Endothelial cell (in vitro differentiated cells): ENCODE data around the gene PLK5. TPM values are rescaled to one million over a fixed set of nuclear protein-coding genes. Genes with fewer than 3 reads are reported as not detected.

ENCODE experiments used
- DNase-seq: peaks from one replicate; pipeline ENCODE4 v3.0.0; 2021; ENCODE audit warnings: low spot score
- H3K27ac Mint-ChIP-seq: one replicate; pipeline ENCODE4 v1.8.0; 2021; ENCODE audit warnings: mixed read lengths, inconsistent platforms; ENCODE audit not compliant: unreplicated experiment
- H3K27me3 Mint-ChIP-seq: one replicate; pipeline ENCODE4 v1.8.0; 2021; ENCODE audit warnings: mild to moderate bottlenecking, moderate library complexity, mixed read lengths, inconsistent platforms; ENCODE audit not compliant: unreplicated experiment
- H3K36me3 Mint-ChIP-seq: one replicate; pipeline ENCODE4 v1.8.0; 2021; ENCODE audit warnings: mild to moderate bottlenecking, low read depth, mixed read lengths, inconsistent platforms; ENCODE audit not compliant: unreplicated experiment
- H3K4me1 Mint-ChIP-seq: one replicate; pipeline ENCODE4 v1.8.0; 2021; ENCODE audit warnings: mild to moderate bottlenecking, mixed read lengths, inconsistent platforms; ENCODE audit not compliant: unreplicated experiment
- H3K4me3 Mint-ChIP-seq: one replicate; pipeline ENCODE4 v1.8.0; 2021; ENCODE audit warnings: mild to moderate bottlenecking, mixed read lengths, inconsistent platforms; ENCODE audit not compliant: unreplicated experiment
- H3K9me3 Mint-ChIP-seq: one replicate; pipeline ENCODE4 v1.8.0; 2021; ENCODE audit warnings: mixed read lengths, inconsistent platforms; ENCODE audit not compliant: unreplicated experiment
- CTCF ChIP-seq: fragments of 200-600 bp; sonication (generic); IDR thresholded peaks from one replicate; pipeline ENCODE4 v1.5.0; 2021; ENCODE audit warnings: antibody characterized with exemption; ENCODE audit not compliant: unreplicated experiment
- total RNA-seq: library from RNA; stranded (reverse); fragmentation: NEBNext Ultra II Directional; extraction: Animal tissue kit (Norgen Biotek cat#: 25700); gene quantifications from one replicate; pipeline ENCODE4 v1.2.1, GENCODE V29; 2021; ENCODE audit not compliant: unreplicated experiment

Gene PLK5
- total RNA-seq, 1 donor from 2014 or later = 1.1 TPM

GRCh38 chr19:1549332-1549945 lies 25.6 kb downstream of the PLK5 start:
- Mint-ChIP-seq H3K27me3 (peaks cover 5% of the 10 kb centered on the region), H3K36me3 (no peaks in the 10 kb centered on the region), H3K4me3 (no peak overlapping the region), H3K9me3 (no peaks in the 10 kb centered on the region), H3K27ac (no peak overlapping the region), H3K4me1 (no peaks in the 10 kb centered on the region)
- no peak for TF ChIP-seq CTCF
- DNase-seq = no peak

GRCh38 chr19:1551068-1552040 lies 27.5 kb downstream of the PLK5 start:
- Mint-ChIP-seq H3K36me3 (no peaks in the 10 kb centered on the region), H3K4me1 (no peaks in the 10 kb centered on the region), H3K27ac (no peak overlapping the region), H3K4me3 (no peak overlapping the region), H3K9me3 (no peaks in the 10 kb centered on the region), H3K27me3 (peaks cover 4% of the 10 kb centered on the region)
- DNase-seq = no peak
- TF ChIP-seq CTCF = no peak

GRCh38 chr19:1553415-1553814 lies 29.5 kb downstream of the PLK5 start:
- Mint-ChIP-seq H3K9me3 (no peaks in the 10 kb centered on the region), H3K36me3 (no peaks in the 10 kb centered on the region), H3K27me3 (peaks cover 11% of the 10 kb centered on the region), H3K27ac (no peak overlapping the region), H3K4me3 (no peak overlapping the region), H3K4me1 (no peaks in the 10 kb centered on the region)
- DNase-seq = no peak
- TF ChIP-seq CTCF = no peak

GRCh38 chr19:1554968-1555367 lies 31.1 kb downstream of the PLK5 start:
- no peaks in the 10 kb centered on the region for H3K36me3 Mint-ChIP-seq
- H3K27ac Mint-ChIP-seq = no peak overlapping the region
- no peak for TF ChIP-seq CTCF
- DNase-seq = no peak
- H3K4me1 Mint-ChIP-seq = no peaks in the 10 kb centered on the region
- no peaks in the 10 kb centered on the region for H3K9me3 Mint-ChIP-seq
- no peak overlapping the region for H3K4me3 Mint-ChIP-seq
- H3K27me3 Mint-ChIP-seq = peaks cover 9% of the 10 kb centered on the region
